Measurements from ENCODE around the gene SEMA3B.
"Not testable (repeated sequence)": the region's sequence is repeated elsewhere in the genome, so short reads cannot be mapped to it uniquely, and the experiment has no call there.

SEMA3B gene

GRCh38 chr3:50272911-50273688 is 4.2 kb downstream of the SEMA3B start:
- DNase-seq (ENCODE audit: low read depth), result peak; percentile 79

GRCh38 chr3:50273689-50274065 is 4.7 kb downstream of the SEMA3B start:
- no peak for DNase-seq (ENCODE audit: low read depth)

- DNase-seq (ENCODE audit: low read depth), result peak; percentile 51
Measured at GRCh38 chr3:50274371-50275104, 5.6 kb downstream of the SEMA3B start.

DNA sequence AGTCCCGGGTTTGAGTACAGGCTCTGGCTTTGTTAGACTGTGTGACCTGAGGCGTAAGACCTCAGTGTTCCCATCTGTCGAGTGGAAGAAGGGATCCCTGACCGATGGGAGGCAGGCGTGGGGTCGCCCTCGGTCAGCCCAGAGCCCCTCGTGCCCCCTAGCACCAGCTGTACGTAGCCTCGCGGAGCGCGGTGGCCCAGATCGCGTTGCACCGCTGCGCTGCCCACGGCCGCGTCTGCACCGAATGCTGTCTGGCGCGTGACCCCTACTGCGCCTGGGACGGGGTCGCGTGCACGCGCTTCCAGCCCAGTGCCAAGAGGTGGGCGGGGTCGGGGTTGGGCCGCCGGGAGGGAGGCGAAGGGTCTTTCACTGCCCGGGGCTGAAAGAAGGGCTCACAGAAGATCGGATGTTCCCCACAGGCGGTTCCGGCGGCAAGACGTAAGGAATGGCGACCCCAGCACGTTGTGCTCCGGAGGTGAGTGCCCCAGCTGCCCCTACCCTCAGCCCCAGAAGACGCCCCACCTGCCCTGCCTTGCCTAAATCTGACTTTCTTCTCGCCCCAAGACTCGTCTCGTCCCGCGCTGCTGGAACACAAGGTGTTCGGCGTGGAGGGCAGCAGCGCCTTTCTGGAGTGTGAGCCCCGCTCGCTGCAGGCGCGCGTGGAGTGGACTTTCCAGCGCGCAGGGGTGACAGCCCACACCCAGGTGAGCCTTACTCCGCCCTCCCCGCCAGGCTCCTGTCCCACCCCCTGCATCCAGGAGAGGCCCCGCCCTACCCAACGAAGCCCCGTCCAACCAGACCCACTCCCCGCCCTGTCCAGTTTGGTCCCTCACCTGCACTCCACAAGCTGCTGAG is 6.4 kb downstream of the SEMA3B start:
- DNase-seq (ENCODE audit: low read depth), result no peak

GRCh38 chr3:50275996-50276761 is 7.2 kb downstream of the SEMA3B start:
- DNase-seq (ENCODE audit: low read depth), result no peak

DNA sequence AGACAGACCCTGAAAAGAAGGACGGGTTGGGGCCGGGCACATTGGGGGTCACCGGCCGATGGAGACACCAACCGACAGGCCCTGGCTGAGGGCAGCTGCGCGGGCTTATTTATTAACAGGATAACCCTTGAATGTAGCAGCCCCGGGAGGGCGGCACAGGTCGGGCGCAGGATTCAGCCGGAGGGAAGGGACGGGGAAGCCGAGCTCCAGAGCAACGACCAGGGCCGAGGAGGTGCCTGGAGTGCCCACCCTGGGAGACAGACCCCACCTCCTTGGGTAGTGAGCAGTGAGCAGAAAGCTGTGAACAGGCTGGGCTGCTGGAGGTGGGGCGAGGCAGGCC is 7.8 kb downstream of the SEMA3B start:
- no peak for DNase-seq (ENCODE audit: low read depth)

- no peak for DNase-seq (ENCODE audit: low read depth)
Measured at GRCh38 chr3:50278123-50278879, 9.4 kb downstream of the SEMA3B start.

- no peak for DNase-seq (ENCODE audit: low read depth)
Measured at GRCh38 chr3:50278880-50279224, 9.9 kb downstream of the SEMA3B start, which contains the start of gene LSMEM2. Gene LSMEM2 (plus strand): TSS chr3:50279087. CDS start chr3:50279114, 27 bp downstream.

DNA sequence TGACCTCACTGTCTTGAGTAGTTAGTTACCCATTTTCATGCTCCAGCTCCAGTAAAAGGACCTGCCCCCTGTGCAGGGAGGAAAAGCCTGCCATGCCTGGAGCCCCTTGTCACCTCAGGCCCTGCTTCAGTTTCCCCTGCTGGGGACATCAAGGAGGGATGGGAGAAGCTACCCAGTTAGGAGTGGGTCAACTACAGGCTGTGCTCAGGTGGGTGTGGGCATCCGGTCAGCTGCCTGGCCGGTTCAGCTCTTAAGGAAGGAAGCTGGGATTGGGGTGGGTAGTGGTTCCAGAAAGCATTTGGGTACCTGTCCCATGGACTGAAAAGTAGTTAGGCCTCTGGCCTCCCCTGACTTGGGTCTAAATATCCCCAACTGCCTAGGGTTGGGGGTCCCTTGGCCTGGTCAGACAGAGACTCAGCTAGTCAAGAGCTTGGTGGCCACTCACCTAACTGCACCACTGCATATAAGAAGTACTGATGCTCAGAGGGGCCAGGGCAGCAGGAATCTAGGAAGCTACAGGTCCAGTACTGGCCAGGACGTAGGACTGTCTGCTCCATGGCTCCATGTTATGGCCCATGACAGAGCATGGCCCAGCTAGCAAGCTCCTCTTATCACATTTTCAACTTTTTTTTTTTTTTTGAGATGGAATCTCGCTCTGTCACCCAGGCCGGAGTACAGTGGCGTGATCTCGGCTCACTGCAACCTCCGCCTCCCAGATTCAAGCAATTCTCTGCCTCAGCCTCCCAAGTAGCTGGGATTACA is 10.5 kb downstream of the SEMA3B start:
- DNase-seq (ENCODE audit: low read depth), result no peak

DNA sequence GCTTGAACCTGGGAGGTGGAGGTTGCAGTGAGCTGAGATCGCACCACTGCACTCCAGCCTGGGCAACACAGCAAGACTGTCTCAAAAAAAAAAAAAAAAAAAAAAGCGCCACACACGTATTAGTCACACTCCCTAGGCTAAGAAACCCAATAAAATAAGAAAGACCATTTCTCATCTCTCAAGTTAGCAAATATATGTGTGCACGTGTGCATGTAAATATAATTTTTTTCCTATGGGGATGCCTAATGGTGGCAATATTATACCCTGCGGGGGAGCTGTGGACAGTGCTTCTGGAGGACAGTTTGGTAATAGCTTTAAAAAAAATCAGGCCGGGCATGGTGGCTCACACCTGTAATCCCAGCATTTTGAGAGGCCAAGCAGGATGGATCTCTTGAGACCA is 15.2 kb downstream of the SEMA3B start:
- not testable (repeated sequence) for DNase-seq (ENCODE audit: low read depth)

DNA sequence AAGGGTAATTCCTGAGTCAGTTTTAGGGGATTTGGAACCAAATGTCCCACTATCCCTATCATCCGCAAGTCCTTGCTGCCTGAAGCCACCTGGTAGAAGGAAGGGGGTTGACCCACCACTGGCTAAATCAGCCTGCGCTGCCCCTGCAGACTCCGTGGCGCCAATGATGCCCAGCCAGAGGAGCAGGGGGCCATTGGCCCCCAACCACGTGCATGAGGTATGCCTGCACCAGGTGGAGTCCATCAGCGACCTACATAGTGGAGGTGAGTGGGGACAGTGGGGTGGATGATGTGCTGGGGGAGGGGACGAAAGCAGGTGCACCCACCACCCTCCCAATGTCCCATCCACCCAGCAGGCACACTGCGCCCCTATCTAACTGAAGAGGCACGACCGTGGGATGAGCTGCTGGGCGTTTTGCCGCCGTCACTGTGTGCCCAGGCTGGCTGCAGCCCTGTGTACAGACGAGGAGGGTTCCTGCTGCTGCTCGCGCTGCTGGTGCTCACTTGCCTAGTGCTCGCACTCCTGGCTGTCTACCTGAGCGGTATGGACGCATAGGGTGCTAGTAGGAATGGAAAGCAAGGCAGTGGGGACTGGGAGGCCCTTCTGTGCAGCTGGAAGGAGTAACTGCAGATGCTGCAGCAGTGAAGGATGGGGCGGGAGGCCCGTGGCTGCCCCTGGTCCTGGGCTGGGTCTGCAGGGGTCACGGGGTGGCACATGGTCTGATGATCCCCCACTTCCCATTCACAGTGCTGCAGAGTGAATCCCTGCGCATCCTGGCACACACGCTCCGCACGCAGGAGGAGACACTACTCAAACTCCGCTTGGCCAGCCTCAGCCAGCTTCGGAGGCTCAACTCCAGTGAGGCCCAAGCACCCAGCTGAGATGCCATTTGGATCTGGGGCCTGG is 17.6 kb downstream of the SEMA3B start:
- no peak for DNase-seq (ENCODE audit: low read depth)

- DNase-seq (ENCODE audit: low read depth), result no peak
Measured at GRCh38 chr3:50287262-50287661, 18.3 kb downstream of the SEMA3B start.

DNA sequence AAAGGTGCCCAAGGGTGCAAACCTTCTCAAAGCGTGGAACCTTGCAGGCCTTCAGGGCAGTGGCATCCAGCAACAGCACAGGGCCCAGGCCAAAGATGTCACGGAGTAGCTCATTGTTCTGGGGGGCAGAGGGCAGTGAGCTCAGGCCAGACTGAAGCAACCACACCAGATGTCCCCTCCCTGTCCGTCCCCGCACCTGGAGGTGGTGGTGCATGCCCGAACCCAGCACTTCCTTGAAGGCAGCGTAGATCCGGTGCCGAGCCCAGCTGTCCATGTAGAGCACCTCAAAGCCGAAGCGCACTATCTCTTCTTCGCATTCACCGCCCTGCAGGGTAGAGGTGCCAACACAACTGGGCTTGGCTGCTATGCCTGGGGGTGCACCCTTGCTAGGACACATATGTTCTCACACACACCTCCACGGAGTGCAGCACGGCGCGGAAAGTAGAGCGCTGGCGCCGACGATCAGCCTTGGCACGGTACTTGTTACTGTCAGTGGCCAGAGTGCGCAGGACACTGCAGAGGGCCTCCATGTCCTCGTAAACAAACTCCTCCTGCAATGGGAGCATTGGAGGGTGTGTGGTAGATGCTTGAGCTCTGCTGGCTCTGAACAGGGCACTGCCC is 19.6 kb downstream of the SEMA3B start:
- DNase-seq (ENCODE audit: low read depth), result no peak

DNA sequence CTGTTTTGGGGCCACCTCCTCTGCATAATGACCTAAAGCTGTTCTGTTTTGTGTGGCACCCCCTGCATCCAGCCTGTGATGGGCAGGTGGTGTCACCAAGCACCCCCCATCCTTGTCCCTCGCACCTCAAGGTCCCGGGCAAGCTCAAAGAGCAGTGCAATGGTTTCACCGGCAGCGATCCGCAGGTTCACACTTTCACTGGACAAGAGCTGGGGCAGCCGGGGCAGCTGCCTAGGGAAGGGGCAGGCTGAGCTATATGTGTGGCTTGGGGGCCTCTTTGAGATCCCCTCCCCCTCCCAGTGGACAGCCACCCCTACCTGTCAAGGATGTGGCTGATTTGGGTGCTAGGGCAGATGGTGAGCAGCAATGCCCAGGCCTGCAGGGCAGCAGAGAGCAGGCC is 20.2 kb downstream of the SEMA3B start:
- DNase-seq (ENCODE audit: low read depth), result no peak

- no peak for DNase-seq (ENCODE audit: low read depth)
Measured at GRCh38 chr3:50290161-50290641, 21.3 kb downstream of the SEMA3B start.

DNA sequence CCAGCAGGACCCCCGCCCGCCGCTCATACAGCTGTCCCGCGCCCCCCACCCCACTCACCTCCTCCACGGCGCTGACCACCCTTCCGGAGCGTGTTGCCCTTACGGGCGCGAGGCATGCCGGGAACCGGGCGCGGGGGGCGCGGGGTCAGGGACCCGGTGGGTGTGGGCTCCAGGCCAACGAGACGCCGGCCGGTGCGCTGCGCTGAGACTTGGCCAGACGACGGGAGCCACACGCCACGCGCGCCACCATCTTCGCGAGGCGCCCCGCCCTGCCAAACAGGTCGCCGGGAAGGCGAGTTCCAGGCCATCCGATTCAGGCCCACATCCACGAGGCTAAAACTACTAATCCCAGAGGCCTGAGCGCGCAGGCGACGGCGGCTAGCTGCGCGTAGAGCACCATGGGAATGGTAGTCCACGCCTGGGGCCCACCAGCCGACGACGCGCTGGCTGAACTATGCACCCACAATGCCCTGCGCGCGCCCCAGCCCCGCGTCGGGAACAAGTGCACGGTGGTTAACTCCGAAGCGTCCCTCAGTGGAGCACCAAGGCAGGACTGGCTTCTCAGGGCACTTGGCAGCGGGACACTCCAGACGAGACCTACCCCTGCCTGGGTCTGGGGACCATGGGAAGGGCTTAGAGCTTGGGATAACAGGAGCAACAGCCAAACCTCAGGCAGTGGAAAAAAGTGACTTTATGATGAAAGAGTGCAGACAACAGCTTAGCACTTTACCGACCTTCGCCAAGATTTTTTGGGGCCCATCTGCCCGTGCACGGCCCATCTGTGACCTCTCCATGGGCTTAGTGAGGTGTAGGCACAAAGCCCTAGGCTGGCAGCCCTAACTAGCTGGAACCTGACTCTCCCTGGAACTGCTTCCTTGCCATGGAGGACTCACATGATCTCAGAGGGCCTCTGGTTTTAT is 23.5 kb downstream of the SEMA3B start, which contains the start of gene IFRD2:
Gene IFRD2, minus strand, starts transcription at position 271 of the 920 bp plus-strand sequence. Its CDS starts 155 bp downstream, at position 116.
- DNase-seq (ENCODE audit: low read depth), result peak; percentile 95

- DNase-seq (ENCODE audit: low read depth), result no peak
Measured at GRCh38 chr3:50293079-50293801, 24.3 kb downstream of the SEMA3B start.

Measured in stimulated activated CD4-positive, alpha-beta T cell treated with anti-CD3 and anti-CD28 coated beads, Interleukin-2, amount 100 ng/mL, for 4 hours (primary cell).